ENCODE data around the gene ROBO1. TPM values are rescaled to one million over a fixed set of nuclear protein-coding genes. Genes with fewer than 3 reads are reported as not detected.

Gene ROBO1
- total RNA-seq, 1 donor from 2014 or later, result 13.4 TPM

DNA sequence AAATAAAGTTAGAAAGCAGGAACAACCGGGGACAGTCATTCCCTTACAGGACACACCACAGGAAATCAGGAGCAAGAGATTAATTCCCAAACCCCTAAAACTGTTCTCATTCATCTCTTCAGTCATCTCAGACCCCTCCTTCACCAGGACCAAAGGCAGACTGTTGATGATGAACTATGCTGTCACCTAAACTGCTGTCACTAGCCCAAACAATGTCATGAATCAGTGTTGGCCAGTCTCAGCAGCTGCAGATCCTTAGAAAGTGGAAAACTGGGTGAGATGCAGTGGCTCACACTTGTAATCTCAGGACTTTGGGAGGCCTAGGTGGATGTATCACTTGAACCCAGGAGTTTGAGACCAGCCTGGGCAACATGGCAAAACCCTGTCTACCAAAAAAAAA is 909.6 kb downstream of the ROBO1 start:
- H3K27ac ChIP-seq, result no peak overlapping the region
- no peak overlapping the region for H3K4me3 ChIP-seq
- DNase-seq (ENCODE audit: low spot score in 2 of 2), result no peak
- intact Hi-C loops (cut with DNase I), result no loop called here
- TF ChIP-seq, protein P1, sequence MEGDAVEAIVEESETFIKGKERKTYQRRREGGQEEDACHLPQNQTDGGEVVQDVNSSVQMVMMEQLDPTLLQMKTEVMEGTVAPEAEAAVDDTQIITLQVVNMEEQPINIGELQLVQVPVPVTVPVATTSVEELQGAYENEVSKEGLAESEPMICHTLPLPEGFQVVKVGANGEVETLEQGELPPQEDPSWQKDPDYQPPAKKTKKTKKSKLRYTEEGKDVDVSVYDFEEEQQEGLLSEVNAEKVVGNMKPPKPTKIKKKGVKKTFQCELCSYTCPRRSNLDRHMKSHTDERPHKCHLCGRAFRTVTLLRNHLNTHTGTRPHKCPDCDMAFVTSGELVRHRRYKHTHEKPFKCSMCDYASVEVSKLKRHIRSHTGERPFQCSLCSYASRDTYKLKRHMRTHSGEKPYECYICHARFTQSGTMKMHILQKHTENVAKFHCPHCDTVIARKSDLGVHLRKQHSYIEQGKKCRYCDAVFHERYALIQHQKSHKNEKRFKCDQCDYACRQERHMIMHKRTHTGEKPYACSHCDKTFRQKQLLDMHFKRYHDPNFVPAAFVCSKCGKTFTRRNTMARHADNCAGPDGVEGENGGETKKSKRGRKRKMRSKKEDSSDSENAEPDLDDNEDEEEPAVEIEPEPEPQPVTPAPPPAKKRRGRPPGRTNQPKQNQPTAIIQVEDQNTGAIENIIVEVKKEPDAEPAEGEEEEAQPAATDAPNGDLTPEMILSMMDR (IDR thresholded peaks at IDR 0.05), result no peak
- H3K27me3 ChIP-seq, result no peaks in the 10 kb centered on the region
- H3K36me3 ChIP-seq, result no peaks in the 10 kb centered on the region
- no peaks in the 10 kb centered on the region for H3K9me3 ChIP-seq
- no peaks in the 10 kb centered on the region for H3K4me1 ChIP-seq

DNA sequence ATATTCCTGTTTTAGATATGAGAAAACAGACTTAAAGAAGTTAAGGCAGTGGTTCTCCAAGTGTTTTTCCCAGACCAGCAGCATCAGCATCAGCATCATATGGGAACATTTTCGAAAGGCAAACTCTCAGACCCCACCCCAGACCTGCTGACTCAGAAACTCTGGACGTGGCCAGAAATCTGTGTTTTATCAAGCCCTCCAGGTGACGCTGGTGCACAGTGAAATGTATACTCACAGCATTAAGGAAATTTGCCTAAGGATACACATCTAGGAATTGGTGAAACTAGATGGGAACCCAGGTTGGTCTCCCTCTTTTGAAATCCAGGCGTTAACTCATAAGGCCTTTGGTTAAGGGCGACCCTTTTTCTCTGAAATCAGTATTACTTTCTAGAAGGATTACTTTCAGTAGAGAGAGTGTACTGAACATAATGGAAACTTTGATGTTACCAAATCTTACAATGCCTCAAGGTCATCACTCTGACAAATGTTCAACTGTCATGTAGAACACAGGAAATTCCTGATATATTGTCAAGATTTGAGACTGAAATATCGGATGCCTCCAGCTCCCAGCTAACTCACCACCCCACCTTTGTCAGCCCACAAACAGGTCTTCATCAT is 910.2 kb downstream of the ROBO1 start:
- Histone ChIP-seq H3K27ac (no peak overlapping the region), H3K36me3 (no peaks in the 10 kb centered on the region), H3K4me3 (no peak overlapping the region), H3K4me1 (no peaks in the 10 kb centered on the region), H3K27me3 (no peaks in the 10 kb centered on the region), H3K9me3 (no peaks in the 10 kb centered on the region)
- TF ChIP-seq, protein P1 (IDR thresholded peaks at IDR 0.05), result no peak
- intact Hi-C loops (cut with DNase I), result no loop called here
- DNase-seq (ENCODE audit: low spot score in 2 of 2), result no peak

DNA sequence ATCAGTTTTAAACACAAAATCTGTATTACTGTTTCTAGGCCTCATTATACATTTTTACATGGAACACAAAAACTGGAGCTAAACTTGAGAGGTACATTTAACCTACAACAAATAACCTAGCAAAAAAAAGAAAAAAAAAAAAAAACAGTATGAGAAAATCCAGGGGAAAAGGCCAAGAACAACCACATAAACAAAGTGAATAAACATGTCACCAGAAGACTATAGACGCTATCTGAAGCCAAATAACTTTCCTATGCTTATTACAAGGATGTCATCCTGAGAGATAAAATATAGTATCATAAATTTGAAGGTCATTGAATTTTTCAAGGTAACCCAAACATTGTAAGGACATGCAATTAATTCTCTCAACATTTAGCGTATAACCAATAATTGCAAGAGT is 911.6 kb downstream of the ROBO1 start:
- TF ChIP-seq, protein P1 (IDR thresholded peaks at IDR 0.05), result no peak
- Histone ChIP-seq H3K9me3 (no peaks in the 10 kb centered on the region), H3K36me3 (no peaks in the 10 kb centered on the region), H3K4me1 (no peaks in the 10 kb centered on the region), H3K27ac (no peak overlapping the region), H3K27me3 (no peaks in the 10 kb centered on the region), H3K4me3 (no peak overlapping the region)
- intact Hi-C loops (cut with DNase I), result no loop called here
- no peak for DNase-seq (ENCODE audit: low spot score in 2 of 2)

DNA sequence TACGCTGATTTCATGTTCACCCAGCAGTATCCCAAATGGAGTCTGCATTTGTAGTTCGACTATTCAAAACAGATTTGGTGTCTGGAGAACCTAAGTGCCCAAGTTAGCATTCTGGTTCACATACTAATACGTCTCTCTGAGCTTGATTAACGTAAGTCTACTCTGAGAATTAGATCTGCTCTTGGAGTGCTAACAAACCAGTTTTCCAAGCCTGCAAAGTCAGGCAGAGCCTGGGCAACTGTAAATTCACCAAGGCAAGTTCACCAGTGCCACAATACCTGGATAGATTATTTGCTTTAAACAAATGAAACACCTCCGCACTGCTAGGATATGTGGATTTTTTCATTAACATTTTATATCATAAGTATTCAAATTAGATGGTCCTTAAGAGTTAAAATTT is 912.6 kb downstream of the ROBO1 start:
- Histone ChIP-seq H3K4me3 (no peak overlapping the region), H3K4me1 (no peaks in the 10 kb centered on the region), H3K27me3 (no peaks in the 10 kb centered on the region), H3K36me3 (no peaks in the 10 kb centered on the region), H3K9me3 (no peaks in the 10 kb centered on the region), H3K27ac (no peak overlapping the region)
- TF ChIP-seq, protein P1 (IDR thresholded peaks at IDR 0.05), result no peak
- intact Hi-C loops (cut with DNase I), result no loop called here
- no peak for DNase-seq (ENCODE audit: low spot score in 2 of 2)

DNA sequence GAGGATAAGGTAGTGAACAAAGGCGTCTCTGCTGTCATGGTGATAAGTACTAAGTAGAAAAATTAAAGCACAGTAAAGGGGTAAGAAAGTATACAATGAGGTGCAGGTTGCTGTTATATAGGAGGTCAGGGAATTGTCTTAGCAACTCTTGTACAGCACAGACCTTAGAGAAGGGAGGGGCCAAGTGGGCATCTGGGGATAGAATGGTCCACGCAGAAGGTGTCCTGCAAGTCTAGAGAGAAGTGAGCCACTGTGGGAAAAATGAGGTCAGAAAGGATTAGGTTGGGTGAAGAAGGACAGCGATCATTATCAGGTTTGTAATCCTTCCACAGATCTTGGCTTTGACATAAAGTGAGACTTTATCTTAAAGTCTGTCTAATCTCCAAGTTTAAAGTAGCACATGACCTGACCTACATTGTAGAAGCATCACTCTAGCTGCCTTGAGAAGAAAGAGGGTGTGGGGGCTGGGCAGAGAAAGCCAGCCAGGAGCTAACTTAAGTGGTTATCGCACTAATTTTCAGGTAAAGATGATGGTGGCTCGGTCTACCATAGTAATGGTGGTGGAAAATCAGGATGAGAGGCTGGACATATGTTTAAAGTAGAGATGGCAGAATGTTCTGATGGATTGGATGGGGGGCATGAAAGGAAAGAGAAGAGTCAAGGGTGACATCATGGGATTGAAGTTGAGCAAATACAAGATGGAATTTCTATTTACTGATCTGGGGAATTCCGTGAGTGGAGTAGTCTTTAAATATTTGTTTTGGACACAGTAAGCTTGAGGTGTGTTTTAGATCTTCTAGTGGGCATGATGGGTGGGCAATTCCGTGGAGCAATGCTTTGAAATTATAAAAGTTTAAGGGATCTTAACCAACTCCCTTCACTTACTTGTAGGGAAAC is 919.2 kb downstream of the ROBO1 start:
- H3K27me3 ChIP-seq, result no peaks in the 10 kb centered on the region
- intact Hi-C loops (cut with DNase I), result no loop called here
- TF ChIP-seq, protein P1 (IDR thresholded peaks at IDR 0.05), result no peak
- no peak overlapping the region for H3K4me3 ChIP-seq
- DNase-seq (ENCODE audit: low spot score in 2 of 2), result no peak
- H3K36me3 ChIP-seq, result no peaks in the 10 kb centered on the region
- H3K9me3 ChIP-seq, result no peaks in the 10 kb centered on the region
- peaks cover 0 to 3% of the 10 kb centered on the region in 2 donors for H3K4me1 ChIP-seq
- H3K27ac ChIP-seq, result no peak overlapping the region

Data from ascending aorta (tissue), 2 donors.